Skeletal muscle tissue (tissue), 5 donors: ENCODE data around the gene CNTNAP1. TPM values are rescaled to one million over a fixed set of nuclear protein-coding genes. Genes with fewer than 3 reads are reported as not detected.

ENCODE experiments used
- H3K27ac ChIP-seq: one replicate; pipeline ENCODE4 v1.7.0; 2013; ENCODE audit warnings: mild to moderate bottlenecking, low read depth, low read length, inconsistent platforms
- H3K27me3 ChIP-seq, 3 donors: one replicate each; pipeline ENCODE4 v1.7.0; 2013; ENCODE audit warnings: low read length in 3 of 3; ENCODE audit not compliant: control insufficient read depth in 3 of 3, insufficient read depth in 3 of 3
- H3K36me3 ChIP-seq, 3 donors: one replicate each; pipeline ENCODE4 v1.7.0; 2013; ENCODE audit warnings: low read length in 3 of 3; ENCODE audit not compliant: control insufficient read depth in 3 of 3, insufficient read depth in 3 of 3
- H3K4me1 ChIP-seq, 3 donors: one replicate each; pipeline ENCODE4 v1.7.0; 2013; ENCODE audit warnings: low read length in 3 of 3, mild to moderate bottlenecking in 3 of 3; ENCODE audit not compliant: control insufficient read depth in 3 of 3, insufficient read depth in 3 of 3
- H3K4me3 ChIP-seq, 3 donors: one replicate each; pipeline ENCODE4 v1.7.0; 2013; ENCODE audit warnings: low read length in 3 of 3
- H3K9ac ChIP-seq, 3 donors: one replicate each; pipeline ENCODE4 v1.7.0; 2013; ENCODE audit warnings: low read length in 3 of 3, mild to moderate bottlenecking in 3 of 3, moderate library complexity in 2 of 3, low read depth in 1 of 3
- H3K9me3 ChIP-seq, 3 donors: one replicate each; pipeline ENCODE4 v1.7.0; 2013; ENCODE audit warnings: low read length in 3 of 3; ENCODE audit not compliant: control insufficient read depth in 3 of 3
- small RNA-seq: library from RNA; depleted of rRNA; stranded (forward); fragments of <200 nt; gene quantifications from one replicate; pipeline ENCODE3, GENCODE V24; 2014
- total RNA-seq: library from RNA; depleted of rRNA; stranded (reverse); fragments of >200 nt; gene quantifications from one replicate; pipeline ENCODE4 v1.2.3, GENCODE V29; 2014
- donor health status: Osteomylitis.

Gene CNTNAP1
- total RNA-seq, 1 donor from 2014 or later: 8.9 TPM

- H3K9ac ChIP-seq: no peak overlapping the region
- no peaks in the 10 kb centered on the region for H3K27me3 ChIP-seq
- no peaks in the 10 kb centered on the region for H3K9me3 ChIP-seq
- no peaks in the 10 kb centered on the region for H3K36me3 ChIP-seq
- H3K4me3 ChIP-seq: no peak overlapping the region
- H3K4me1 ChIP-seq: peaks cover 19 to 33% (median 32%) of the 10 kb centered on the region in 3 donors
- H3K27ac ChIP-seq: peak overlapping the region; percentile 23
Observed at GRCh38 chr17:42748202-42748907, 66.0 kb downstream of the CNTNAP1 start.

GRCh38 chr17:42748908-42749798, 66.8 kb downstream of the CNTNAP1 start:
- no peak overlapping the region for H3K4me3 ChIP-seq
- H3K9me3 ChIP-seq: no peaks in the 10 kb centered on the region
- H3K4me1 ChIP-seq: peaks cover 11 to 25% (median 24%) of the 10 kb centered on the region in 3 donors
- no peaks in the 10 kb centered on the region for H3K36me3 ChIP-seq
- H3K27ac ChIP-seq: peak overlapping the region; percentile 23
- no peak overlapping the region for H3K9ac ChIP-seq
- H3K27me3 ChIP-seq: no peaks in the 10 kb centered on the region

Small RNAs within 50 kb of the gene (small RNA-seq; reads per million reads assigned to genes)
- not detected for gene MIR6780A

Other genes starting within 250 kb of the CNTNAP1 start
- 66.8 TPM for gene ATP6V0A1, start 223.7 kb upstream of the CNTNAP1 start, total RNA-seq
- 14.1 TPM for gene NAGLU, start 146.3 kb upstream of the CNTNAP1 start, total RNA-seq
- 1.6 TPM for gene HSD17B1, start 129.6 kb upstream of the CNTNAP1 start, total RNA-seq
- 6.3 TPM for gene COASY, start 120.4 kb upstream of the CNTNAP1 start, total RNA-seq
- 21.9 TPM for gene MLX, start 115.4 kb upstream of the CNTNAP1 start, total RNA-seq
- gene PSMC3IP, start 104.8 kb upstream of the CNTNAP1 start, total RNA-seq: 2.1 TPM
- gene RETREG3, start 73.2 kb upstream of the CNTNAP1 start, total RNA-seq: 47.5 TPM
- gene TUBG1, start 72.8 kb upstream of the CNTNAP1 start, total RNA-seq: 13.0 TPM
- gene TUBG2, start 23.2 kb upstream of the CNTNAP1 start, total RNA-seq: 1.6 TPM
- gene PLEKHH3, start 5.5 kb upstream of the CNTNAP1 start, total RNA-seq: 20.4 TPM
- gene CCR10, start 688 bp upstream of the CNTNAP1 start, total RNA-seq: 0.52 TPM
- 13.0 TPM for gene EZH1, start 62.5 kb downstream of the CNTNAP1 start, total RNA-seq
- 16.2 TPM for gene RAMP2, start 78.7 kb downstream of the CNTNAP1 start, total RNA-seq
- gene VPS25, start 90.9 kb downstream of the CNTNAP1 start, total RNA-seq: 38.6 TPM
- gene WNK4, start 98.1 kb downstream of the CNTNAP1 start, total RNA-seq: not detected
- 99.2 TPM for gene COA3, start 116.2 kb downstream of the CNTNAP1 start, total RNA-seq
- gene CNTD1, start 116.3 kb downstream of the CNTNAP1 start, total RNA-seq: 1.0 TPM
- gene BECN1, start 141.8 kb downstream of the CNTNAP1 start, total RNA-seq: 44.9 TPM
- gene PSME3, start 150.9 kb downstream of the CNTNAP1 start, total RNA-seq: 31.8 TPM
- 0.52 TPM for gene AOC2, start 162.0 kb downstream of the CNTNAP1 start, total RNA-seq
- 16.2 TPM for gene AOC3, start 168.7 kb downstream of the CNTNAP1 start, total RNA-seq
- not detected for gene G6PC1, start 218.3 kb downstream of the CNTNAP1 start, total RNA-seq